Stimulated activated naive CD8-positive, alpha-beta T cell treated with anti-CD3 and anti-CD28 coated beads, Interleukin-15, Interleukin-2, amounts not matched to agents 100 U/mL and 50 U/mL, for 24 hours (primary cell): ENCODE measurements around the gene PAOX.

Source experiments
- ATAC-seq: fragments of 150-1000 bp; cut with Tn5 transposase; one replicate; pipeline ENCODE4 v1.10.0; 2021
- DNase-seq: peaks from one replicate; pipeline ENCODE4 v3.0.0; 2021

The PAOX gene

DNA sequence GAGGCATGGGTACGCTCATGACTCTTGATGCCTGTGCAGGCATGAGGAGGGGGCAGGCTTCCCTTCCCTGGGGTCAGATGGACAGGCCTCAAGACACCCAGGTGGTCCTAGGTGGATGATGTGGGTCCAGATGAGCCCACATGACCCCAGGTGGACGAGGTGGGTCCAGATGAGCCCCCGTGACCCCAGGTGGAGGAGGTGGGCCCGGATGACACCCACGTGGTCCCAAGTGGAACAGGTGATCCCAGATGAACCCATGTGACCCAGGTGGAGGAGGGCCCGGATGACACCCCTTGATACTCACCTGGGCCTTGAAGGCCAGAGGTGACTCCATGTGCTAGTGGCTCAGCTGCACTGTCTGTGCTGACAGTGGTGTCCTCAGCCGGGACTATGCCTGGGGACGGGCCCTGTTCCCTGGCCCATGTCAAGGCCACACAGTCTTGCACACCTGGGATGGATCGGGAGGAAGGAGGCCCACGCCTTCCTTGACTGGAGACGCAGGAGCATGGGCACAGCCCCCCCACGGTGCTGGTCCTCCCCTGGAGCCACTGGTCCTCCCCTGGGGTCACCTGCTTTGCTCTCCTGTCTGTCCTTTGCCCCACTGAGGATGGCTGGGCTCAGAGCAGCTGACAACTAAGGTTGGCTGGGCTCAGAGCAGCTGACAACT is 28.6 kb upstream of the PAOX start:
- no peak for ATAC-seq
- DNase-seq = no peak

DNA sequence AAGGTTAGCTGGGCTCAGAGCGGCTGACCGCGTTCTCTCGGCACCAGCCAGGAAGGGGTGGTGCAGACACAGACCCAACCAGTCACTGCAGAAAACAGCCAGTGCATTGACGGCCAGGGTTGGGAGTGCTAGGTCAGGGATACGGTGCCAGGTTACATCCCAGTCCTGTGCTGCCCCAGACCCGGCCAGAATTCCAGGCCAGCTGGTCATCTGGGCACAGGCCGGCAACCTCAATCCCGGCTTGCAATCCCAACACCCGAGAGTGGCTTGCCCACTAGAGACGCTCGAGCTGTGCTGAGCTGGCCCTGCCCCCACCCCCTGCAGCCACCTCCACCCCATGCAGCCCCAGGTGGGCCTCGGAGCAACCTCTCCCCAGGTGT is 28.1 kb upstream of the PAOX start:
- DNase-seq (no peak), ATAC-seq (no peak)

DNA sequence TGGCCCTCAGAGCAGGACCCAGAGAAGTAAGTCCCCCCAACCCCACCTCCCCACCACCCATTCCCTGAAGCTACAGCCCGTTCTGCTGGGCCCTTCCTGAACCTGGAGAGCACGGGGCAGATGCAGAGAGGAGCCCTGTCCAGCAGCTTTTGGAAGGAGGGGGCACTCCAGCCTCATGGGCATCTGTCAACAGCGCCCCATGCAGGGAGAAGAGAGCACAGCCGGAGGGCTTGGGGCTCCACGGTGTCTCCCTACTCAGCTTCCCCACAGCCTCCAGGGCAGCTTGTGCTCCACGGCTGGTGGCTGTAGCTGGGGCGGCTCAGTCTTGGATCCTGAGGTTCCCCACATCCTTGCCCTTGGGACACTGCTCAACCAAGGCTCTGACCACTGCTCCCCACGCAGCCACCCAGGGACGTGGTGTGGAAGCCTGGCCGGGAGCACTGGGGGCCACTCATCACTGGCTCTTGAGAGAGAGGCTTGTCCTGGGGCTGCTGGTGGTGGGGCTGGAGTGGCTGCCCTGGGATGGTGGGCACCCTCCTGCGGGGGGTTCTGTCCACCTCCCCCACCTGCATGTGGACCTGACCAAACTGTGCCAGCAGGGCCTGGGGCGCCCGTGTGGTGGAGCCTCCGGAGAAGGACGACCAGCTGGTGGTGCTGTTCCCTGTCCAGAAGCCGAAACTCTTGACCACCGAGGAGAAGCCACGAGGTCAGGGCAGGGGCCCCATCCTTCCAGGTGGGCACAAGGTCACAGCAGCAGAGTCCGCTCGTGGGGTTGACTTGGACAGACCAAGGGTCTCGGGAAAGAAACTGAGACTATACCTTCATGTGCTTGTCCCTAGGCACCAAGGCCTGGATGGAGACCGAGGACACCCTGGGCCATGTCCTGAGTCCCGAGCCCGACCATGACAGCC is 27.4 kb upstream of the PAOX start:
- no peak for ATAC-seq
- no peak for DNase-seq

DNA sequence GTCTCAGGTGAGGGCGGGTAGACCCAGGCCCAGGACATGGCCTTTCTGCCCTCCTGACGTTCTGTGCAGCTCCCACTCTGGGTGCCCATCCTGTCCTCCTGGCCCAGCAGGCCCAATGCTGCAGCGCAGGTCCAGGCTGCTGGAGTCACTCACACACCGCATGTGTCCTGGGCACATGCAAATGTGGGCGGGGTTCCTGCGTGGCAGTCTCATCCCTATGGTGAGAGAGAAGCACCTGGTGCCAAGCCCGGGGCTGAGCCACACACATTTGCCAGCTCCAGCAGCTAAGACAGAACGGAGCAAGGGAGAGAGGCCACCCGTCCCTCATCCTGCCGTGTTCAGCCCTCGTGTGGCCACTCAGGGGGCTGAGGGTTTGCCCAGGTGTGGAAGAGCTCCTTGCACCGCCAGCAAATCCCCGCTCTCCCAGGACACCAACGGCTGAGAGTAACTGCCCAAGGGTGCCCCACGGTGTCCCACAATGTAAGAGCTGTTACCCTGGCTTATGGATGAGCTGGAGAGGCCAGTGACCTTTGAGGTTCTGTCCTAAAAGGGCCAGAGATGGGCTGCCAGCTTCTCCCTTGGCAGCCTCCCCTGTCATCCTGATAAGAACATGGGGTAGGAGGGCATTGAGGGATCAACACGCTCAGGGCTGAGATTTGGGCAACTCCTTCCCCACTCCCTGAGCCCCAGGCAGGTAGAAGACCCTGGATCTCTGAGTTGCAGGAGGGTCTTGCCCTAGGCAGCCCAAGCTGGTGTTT is 25.7 kb upstream of the PAOX start:
- ATAC-seq = no peak

DNA sequence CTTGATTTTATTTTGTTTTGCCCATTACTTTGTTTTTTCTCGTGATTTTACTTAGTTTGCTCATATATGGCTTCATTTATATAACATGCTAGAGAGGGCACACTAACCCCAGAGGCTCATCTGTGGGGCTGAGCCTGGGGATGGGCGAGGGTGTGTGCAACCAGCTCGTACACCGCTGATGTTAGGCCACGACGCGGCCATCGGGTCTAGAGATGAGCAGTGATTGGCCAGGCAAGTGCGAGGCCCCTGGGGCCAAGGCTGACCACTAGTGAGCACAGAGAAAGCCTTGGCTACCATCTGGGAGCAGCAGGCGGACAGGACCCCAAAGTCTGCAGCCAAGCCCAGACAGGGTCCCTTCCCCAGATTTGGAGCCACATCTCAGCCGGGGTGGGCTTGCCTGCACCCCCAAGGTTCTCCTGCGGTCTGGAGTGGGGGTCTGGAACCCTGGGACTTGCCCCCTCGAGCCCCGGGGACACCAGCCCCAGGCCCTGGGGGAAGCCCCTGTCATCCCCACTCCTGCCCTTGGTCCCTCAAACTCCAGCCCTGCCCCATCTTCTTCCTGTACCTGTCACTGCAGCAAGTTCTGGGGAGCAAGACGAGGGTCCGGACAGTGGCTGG is 25.0 kb upstream of the PAOX start:
- ATAC-seq (no peak), DNase-seq (no peak)

More for the DNA sequence above, 25.7 kb upstream of the PAOX start:
- DNase-seq = no peak

DNA sequence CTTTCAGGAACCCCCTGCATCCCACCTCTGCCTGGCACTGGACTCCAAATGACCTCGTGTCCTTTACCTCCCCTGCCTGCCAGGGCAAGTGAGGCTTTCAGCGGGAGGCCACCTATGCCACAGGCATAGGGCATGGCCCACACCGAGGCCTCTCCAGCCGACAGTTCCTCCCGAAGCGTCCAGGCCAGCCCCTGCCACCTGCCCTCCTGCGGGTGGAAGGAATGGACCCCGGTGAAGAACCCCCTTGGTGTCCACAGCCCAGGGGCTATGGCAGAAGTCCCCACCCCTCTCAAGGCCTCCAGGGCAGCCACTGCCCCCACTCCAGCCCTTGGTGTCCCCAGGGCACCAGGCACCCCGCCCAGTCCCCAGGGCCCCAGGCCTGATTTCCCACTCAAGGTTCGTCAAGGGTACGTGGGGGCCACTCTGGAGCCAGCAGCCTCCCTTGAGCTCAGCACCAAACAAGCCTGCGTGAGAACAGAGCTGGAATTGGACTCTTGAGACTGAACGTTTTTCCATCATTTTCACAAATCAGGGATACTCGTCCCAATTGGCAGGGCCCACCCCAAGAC is 24.3 kb upstream of the PAOX start:
- no peak for DNase-seq
- no peak for ATAC-seq

DNA sequence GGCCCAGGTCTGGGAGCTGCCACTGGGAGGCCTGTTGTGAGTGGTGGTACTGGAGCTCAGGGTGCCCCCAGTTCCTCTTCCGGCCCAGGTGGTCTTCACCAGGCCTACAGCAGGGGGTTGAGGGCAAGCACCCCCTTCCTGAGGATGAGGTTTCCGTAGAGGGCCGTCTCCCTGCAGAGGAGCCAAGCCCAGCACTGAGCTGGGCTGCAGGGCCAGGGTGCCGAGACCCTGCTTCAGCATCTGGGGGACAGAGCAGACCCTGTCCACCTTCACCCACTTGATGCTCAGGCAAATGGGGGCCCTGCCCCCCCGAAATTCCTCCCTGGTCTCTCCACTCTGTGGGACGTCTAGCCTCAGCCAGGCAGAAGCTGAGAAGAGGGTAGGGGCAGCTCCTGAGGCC is 23.8 kb upstream of the PAOX start:
- no peak for ATAC-seq
- DNase-seq = no peak

DNA sequence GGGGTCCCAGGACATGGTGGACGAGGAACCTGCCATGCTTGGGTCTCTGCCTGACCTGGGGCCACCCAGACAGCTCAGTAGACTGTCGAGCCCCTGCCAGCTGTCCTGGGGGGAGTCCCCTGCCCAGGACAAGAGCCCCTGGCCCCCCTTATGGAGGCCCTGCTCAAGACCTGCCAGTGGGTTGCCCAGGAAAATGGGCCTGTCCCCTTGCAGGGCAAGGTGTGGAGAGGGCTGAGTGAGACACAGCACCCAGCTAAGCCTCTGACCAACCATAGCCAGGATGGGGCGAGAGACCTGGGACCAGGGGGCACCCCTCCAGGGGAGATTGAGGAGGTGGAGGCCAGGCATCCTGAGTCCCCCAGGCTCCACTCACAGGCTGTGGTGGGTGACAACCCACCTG is 23.1 kb upstream of the PAOX start:
- ATAC-seq = no peak

DNA sequence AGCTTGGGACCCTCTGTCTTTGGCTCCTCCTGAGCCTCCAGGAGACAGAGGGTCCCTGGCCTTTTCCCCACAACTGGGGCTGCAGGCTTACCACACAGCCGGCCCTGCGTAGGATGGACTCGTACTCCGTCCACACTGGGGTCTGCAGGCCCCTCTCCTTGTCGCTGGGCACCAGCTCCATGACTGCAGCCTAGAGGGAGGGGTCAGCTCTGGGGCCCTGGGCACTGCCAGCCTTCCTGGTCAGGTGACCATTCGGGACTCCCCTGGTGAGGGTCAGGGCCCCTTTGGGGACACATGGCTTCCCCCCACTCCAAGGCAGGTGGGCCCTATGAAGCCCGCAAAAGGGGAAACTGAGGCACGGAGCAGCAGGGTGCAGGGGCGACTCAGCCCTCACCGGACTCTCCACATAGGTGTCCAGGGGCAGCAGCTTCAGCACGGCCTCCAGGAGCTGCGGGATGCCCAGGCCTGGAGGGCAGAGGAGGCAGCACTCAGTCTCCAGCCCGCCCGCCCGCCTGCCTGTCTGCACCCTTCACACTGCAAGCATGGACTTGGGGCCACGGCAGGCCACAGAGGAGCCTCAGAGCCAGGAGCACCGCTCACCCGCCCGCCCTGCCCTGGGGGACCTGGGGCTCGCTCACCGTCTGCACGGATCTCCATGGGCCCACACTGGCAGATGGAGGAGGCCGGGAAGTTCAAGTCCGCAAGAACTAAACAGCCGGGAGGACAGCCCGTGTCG is 22.3 kb upstream of the PAOX start:
- DNase-seq = no peak

More for the DNA sequence above, 23.1 kb upstream of the PAOX start:
- DNase-seq = no peak

DNA sequence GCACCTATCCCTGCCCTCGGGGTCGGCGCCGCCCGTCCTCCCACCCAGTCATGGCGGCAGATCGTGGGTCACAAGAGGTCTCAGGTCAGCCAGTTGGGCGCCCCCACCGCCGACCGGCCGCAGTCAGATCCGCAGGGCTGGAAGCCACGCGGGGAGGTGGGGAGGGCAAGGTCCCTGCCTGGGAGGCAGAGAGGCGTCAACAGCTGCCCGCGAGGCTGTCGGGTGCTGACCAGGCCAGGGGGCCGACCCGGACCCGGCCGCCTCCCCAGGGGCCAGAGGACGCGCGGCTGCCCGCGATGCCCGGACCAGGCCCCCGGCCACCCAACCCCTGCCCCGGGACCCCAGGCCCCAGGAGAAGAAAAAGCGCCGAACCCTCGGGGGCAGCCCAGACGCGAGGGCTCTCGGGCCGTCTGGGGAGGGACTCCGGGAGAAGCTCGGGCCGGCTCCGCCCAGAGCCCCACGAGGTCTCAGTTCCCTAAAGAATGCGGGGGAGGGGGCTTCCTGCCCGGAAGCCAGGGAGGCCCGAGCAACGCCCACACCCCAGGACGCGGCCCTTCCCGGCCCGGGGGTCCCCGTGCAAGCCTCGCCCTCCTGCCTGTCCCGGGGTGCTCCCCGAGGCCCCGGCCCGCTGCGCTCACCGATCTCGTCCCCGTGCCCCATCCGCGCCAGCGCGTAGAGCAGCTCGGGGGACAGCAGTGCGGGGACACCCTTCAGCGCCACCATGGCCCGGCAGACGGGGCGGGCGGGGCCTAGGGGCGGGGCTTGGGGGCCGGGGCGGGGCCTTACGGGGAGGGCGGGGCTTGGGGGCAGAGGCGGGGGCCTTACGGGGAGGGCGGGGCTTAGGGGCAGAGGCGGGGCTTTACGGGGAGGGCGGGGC is 21.5 kb upstream of the PAOX start, which contains the start of gene FUOM:
Gene FUOM (minus strand): TSS at position 735 of the 877 bp plus-strand sequence. CDS start 12 bp downstream, at position 723.
- peak; percentile 81 for DNase-seq
- ATAC-seq = peak; percentile 85

More for the DNA sequence above, 22.3 kb upstream of the PAOX start:
- no peak for ATAC-seq

DNA sequence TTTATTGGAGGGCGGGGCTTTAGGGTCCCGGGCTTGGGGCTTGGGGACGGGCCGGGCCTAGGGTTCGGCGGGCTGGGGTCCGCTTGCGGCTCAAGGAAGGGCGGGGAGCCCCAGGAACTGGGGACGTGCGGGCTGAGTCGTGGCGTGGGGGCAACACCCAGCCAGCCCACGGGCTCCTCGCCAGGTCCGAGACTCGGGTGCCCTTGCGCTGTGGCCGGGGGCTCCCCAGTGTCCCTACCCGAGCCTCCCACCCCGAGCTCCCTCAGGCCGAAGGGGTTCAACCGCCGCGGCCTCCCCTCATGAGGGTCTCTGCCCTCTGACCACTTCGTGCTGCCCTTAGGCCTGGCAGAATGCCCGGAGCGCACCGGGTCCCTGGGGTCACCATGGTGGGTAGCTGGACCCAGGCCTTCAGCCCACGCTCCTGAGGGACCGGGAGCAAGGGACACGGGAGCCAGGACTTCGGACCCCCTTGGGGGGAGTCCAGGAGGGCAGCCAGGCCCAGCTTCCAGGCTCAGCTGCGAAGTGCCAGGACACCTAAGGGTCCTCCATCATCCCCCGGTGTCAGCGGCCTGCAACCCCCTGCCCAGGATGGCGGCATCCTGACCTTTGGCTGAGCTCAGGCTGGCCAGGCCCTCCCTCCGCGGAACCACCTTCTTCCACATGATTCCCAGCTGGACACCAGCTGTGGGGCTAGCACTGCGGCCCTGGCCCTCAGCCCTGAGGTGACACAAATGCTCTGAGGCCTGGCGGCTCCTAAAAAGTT is 20.7 kb upstream of the PAOX start:
- no peak for ATAC-seq
- no peak for DNase-seq

DNA sequence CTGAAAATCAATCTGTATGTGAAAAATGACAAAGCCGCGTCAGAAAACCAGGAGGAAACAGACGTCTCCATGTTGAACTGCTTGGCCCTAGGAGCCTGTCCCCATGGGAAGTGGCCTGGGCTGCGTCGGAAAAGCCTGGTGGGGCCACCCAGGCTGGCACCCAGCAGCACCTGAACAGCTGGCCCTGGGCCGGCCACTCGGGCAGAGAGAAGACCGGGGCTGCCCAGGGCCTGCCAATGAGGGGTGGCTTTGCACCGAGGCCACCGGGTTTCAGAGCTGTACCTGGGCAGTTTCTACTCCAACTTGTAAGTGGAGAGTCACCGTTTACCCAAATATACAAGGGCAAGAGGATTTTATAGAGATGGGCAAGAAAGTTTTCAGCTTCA is 20.1 kb upstream of the PAOX start:
- ATAC-seq = no peak
- no peak for DNase-seq

DNA sequence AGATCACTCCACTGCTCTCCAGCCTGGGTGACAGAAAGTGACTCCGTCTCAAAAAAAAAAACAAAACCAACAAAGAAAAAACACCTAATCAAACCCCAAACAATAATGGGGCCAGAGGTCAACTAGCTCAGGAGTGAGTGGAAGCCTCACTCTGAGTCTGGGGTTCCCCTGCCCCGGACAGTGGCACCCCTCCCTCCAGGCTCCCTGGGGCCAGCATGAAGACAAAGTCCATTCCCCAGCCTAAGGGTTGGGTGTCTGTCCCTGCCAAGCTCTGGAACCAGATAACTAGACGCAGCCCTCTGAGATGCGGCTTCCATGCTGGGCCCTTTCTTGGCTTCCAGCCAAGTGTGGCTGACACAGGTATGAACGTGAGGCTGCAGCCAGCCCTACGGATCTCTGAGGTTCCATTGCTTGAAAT is 19.5 kb upstream of the PAOX start:
- no peak for ATAC-seq
- DNase-seq = no peak

DNA sequence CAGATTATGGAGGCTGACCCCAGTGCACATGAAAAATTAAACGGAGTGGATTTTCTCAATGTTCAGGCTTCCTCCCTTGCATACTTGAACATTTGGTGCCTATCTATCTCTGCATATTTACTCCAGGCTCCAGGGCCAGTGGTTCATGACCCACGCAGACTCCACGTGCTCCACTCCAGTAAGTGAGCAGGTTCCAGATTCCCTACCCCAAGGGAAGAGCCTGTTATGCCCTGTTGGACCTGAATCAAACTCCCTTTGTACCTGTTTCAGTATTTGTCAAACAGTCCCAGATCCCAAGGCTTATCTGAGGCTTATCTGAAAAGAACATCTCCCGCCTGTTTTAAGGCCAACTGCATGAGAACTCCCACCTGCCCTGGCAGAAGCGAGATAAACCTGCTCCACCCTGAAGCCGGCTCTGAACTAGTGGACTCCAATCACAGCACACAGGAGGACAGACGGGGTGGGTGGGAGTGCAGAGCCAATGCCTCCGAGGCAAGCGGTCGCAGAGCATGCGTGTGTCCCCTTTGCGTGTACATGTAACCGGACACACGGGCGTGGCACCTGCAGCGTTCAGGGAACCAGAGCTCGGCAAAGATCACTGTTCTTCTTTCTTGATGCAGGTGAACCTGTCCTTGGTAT is 19.0 kb upstream of the PAOX start:
- DNase-seq = no peak
- no peak for ATAC-seq

DNA sequence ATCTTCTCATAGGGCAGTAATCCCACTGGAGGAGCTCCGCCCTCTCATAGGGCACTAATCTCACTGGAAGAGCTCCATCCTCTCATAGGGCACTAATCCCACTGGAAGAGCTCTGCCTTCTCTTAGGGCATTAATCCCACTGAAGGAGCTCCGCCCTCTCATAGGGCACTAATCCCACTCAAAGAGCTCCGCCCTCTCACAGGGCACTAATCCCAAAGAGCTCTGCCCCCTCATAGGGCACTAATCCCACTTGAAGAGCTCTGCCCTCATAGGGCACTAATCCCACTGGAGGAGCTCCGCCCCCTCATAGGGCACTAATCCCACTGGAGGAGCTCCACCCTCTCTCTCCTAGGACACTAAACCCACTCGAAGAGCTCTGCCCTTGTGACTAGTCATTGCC is 17.8 kb upstream of the PAOX start:
- no peak for ATAC-seq
- no peak for DNase-seq

DNA sequence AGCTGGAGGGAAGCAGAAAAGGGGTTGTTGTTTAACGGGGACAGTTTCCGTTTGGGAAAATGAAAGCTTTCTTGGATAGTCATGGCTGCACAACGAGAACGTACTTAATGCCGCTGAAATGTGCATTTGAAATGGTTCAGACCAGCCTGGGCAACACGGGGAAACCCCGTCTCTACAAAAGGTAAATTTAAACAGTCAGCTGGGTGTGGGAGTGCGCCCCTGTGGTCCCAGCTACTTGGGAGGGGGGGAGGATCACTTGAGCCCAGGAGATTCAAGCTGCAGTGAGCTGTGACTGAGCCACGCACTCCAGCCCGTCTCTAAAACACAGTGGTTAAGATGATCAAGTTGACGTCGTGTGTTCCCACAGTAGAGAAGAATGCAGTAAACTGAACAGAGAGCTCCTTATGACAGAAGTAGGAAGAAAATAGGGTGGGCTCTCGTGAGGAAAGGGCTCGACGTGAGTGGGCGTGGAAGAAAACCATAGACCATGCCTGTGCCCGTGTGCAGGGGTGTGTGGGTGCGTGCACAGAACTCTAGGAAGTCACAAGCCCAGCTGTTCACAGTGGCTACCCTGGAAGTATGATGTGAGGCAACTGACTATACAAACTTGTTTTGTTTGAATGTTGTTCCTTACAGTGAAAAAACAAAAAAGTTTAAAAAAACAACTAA is 17.2 kb upstream of the PAOX start:
- DNase-seq (no peak), ATAC-seq (no peak)

DNA sequence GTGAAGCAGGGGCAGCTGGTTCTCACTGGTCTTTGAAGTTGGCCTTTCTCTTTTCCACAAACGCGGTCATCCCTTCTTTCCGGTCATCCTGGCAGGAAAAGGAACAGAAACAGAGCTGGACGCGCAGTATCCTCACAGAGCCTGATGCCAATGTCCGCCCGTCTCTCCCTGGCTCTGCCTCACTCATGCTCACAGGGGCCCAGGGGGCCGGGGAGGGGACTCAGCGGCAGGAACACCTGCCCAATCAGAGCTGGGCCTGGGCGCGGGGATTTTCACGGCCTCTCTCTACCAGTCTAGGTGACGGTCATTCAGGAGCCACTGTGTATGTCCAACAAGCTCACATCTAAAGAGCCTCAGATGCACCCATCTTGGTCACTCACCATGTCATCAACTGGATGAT is 16.2 kb upstream of the PAOX start:
- no peak for ATAC-seq
- DNase-seq = no peak

DNA sequence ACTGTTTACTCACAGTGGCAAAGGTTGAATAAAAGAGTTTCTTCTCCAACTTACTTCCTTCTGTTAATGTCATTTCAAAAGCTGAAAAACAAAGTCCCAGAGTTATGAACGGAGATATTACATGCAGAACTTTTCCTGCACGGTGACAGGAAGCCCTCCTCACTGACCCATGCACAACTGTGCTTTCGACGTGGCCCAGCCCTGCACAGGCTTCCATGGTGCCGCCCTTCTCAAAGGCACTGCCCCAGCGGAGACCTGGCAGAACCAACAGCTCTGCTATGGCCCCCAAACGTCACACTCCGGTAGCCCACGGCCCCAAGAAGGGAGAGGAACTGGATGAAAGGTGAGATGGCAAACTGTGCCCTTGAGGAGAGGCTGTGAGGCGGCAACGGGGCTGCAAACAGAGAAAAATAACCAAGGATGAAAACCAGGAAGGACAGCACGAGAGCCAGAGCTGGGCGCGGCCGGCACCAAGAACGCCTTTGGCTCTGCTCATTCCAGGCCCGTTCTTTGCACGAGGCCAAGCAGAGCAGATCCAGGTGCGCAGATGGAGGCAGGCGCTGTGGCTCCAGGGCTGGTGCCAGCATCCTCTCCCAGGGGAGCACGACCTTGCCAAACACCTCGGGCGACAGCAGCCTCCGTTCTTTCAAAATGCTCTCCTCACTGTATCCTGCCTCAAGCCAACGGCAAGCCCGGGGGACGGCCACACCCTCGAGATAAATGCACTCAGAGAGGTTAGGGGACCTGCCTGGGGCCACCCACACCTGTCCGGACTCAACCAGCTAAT is 14.2 kb upstream of the PAOX start:
- DNase-seq = no peak
- no peak for ATAC-seq
